Ovary (tissue), 9 donors: ENCODE measurements around the gene DSCAML1. TPM values are rescaled to one million over a fixed set of nuclear protein-coding genes. Genes with fewer than 3 reads are reported as not detected.

Experiments used
- DNase-seq, 5 donors: peaks; one replicate each; pipeline ENCODE4 v3.0.0-alpha.2; 2019 to 2020
- H3K27ac ChIP-seq, 2 donors: fragments of 200-600 bp; one replicate each; pipeline versions ENCODE4 v1.5.1 to v1.8.0; 2019 to 2022
- H3K27me3 ChIP-seq: fragments of 200-600 bp; one replicate; pipeline ENCODE4 v1.8.0; 2022
- H3K36me3 ChIP-seq: fragments of 200-600 bp; sonication (generic); one replicate; pipeline ENCODE4 v1.5.1; 2019
- H3K4me1 ChIP-seq: one replicate; pipeline ENCODE4 v1.8.1; 2013; ENCODE audit warnings: mild to moderate bottlenecking, moderate library complexity; ENCODE audit not compliant: insufficient read depth
- H3K4me3 ChIP-seq: fragments of 200-600 bp; sonication (generic); one replicate; pipeline ENCODE4 v1.5.1; 2017
- H3K9me3 ChIP-seq, 2 donors: fragments of 200-600 bp in 1 of 2; sonication (generic) in 1 of 2; one replicate each; pipeline versions ENCODE4 v1.5.1 to v1.8.1; 2013 to 2019; ENCODE audit warnings: mild to moderate bottlenecking in 1 of 2, moderate library complexity in 1 of 2
- EP300 ChIP-seq: sonication (generic); formaldehyde crosslinking; IDR thresholded peaks from one replicate; pipeline ENCODE4 v1.6.1; 2017; ENCODE audit warnings: antibody characterized with exemption
- POLR2A ChIP-seq: fragments of 450-650 bp; IDR thresholded peaks from one replicate; pipeline ENCODE4 v1.6.1; 2017; ENCODE audit warnings: antibody characterized with exemption, mild to moderate bottlenecking, moderate library complexity
- WGBS, 3 donors: extraction: QIAGEN DNeasy Blood & Tissue Kit in 1 of 3; methylation state at CpG; one replicate each; pipeline versions ENCODE4 v1.1.5 to v1.1.7; 2013 to 2017; 5-methylcytosine and 5-hydroxymethylcytosine counted together
- intact Hi-C, 4 donors: fragments of 100-400 bp; cut with DNase I; formaldehyde crosslinking; loops; one replicate each; pipeline versions ENCODE4 v1.11.0 to v1.15.1; 2022 to 2023
- polyA plus RNA-seq, 2 donors: library from polyadenylated mRNA; stranded (reverse); fragments of 200-250 nt in 1 of 2; fragments of 350-450 nt in 1 of 2; fragmentation: Illumina TruSeq in 1 of 2; extraction: RNeasy Lipid Tissue Mini Kit (QIAGEN cat#74804) in 1 of 2; gene quantifications; one replicate each; pipeline ENCODE4 v1.2.3, GENCODE V29; 2013 to 2014
- total RNA-seq, 7 donors: library from RNA; depleted of rRNA in 2 of 7; stranded (reverse); fragments of >200 nt in 2 of 7; fragmentation: NEBNext Ultra II Directional in 3 of 7; extraction: Animal tissue kit (Norgen Biotek cat#: 25700) in 3 of 7; gene quantifications; one replicate each; pipeline versions ENCODE4 v1.1.0 to v1.2.4, GENCODE V29; 2016 to 2023
- TF ChIP-seq, protein P1 (sequence below), 3 donors: fragments of 450-650 bp in 2 of 3; fragments of 200-600 bp in 1 of 3; IDR thresholded peaks; one replicate each; pipeline versions ENCODE4 v1.5.1 to v1.8.0; 2016 to 2022; ENCODE audit warnings: antibody characterized with exemption in 3 of 3, mild to moderate bottlenecking in 1 of 3
- donor health status: DM: no; HTN: no; CAD: no; lungs with moderate emphysema.
- donor health status: DM: no; HTN: no; CAD: no.
- donor health status: Bipolar disorder and iron deficiency.
- donor health status: DM: yes; HTN: yes; CAD: no.
- donor health status: DM: no; HTN: no; CAD: no.
- donor health status: DM: yes; HTN: yes; CAD: no.

The DSCAML1 gene
- total and polyA plus RNA-seq, 9 donors, result 0.77 to 16.5 (median 10.6) TPM

DNA sequence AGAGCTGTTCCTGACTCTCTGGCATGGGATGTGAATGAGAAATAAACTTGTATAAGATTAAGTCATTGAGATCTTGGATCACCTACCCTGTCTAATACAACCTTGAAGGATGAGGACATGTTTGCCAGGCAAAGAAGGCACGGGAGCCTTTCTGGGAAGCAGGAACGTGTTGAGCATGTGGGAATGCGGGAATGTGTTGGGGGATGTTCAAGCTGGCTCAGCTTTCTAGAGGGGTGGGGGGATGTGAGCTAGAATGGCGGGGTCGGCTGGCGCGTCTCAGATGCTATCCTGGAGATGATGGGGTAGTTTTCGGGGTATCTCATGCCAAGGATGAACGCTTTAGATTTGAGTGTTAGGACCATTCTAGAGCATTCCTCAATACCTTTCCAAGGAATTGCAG lies 227.1 kb downstream of the DSCAML1 start:
- no peaks in the 10 kb centered on the region for H3K36me3 ChIP-seq
- H3K4me1 ChIP-seq, result no peaks in the 10 kb centered on the region
- 93 to 94% (median 94%) methylated on average over 9 of the region's 9 CpGs for WGBS, 3 donors
- no peak overlapping the region for H3K27ac ChIP-seq
- no peaks in the 10 kb centered on the region for H3K9me3 ChIP-seq
- H3K27me3 ChIP-seq, result no peaks in the 10 kb centered on the region
- TF ChIP-seq, protein P1, sequence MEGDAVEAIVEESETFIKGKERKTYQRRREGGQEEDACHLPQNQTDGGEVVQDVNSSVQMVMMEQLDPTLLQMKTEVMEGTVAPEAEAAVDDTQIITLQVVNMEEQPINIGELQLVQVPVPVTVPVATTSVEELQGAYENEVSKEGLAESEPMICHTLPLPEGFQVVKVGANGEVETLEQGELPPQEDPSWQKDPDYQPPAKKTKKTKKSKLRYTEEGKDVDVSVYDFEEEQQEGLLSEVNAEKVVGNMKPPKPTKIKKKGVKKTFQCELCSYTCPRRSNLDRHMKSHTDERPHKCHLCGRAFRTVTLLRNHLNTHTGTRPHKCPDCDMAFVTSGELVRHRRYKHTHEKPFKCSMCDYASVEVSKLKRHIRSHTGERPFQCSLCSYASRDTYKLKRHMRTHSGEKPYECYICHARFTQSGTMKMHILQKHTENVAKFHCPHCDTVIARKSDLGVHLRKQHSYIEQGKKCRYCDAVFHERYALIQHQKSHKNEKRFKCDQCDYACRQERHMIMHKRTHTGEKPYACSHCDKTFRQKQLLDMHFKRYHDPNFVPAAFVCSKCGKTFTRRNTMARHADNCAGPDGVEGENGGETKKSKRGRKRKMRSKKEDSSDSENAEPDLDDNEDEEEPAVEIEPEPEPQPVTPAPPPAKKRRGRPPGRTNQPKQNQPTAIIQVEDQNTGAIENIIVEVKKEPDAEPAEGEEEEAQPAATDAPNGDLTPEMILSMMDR (IDR thresholded peaks at IDR 0.05), result no peak
- TF ChIP-seq POLR2A, result no peak
- no peak for TF ChIP-seq EP300
- intact Hi-C loops, result no loop called here
- no peak overlapping the region for H3K4me3 ChIP-seq
- DNase-seq, result no peak

DNA sequence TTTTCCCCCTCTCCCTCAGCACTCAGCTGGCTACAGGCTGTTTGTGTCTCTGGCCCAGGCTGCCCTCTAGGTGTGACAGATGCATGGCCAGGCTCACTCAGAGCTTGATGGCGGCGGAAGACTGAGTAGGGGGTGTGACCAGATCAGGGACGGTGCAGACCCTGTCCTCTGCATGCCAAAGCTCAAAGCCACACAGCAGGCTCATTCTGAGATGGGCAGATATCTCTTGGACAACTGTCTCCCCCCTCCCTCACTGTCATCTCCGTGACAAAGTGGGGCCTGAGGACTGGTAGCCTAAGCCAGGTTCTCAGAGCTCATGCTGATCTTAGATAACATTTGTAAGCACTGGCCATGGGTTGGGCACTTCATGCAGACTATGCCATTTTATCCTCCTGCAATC lies 231.3 kb downstream of the DSCAML1 start:
- intact Hi-C loops, result no loop called here
- Histone ChIP-seq H3K4me3 (no peak overlapping the region), H3K4me1 (no peaks in the 10 kb centered on the region), H3K27ac (no peak overlapping the region), H3K36me3 (no peaks in the 10 kb centered on the region), H3K27me3 (no peaks in the 10 kb centered on the region), H3K9me3 (no peaks in the 10 kb centered on the region)
- DNase-seq, result no peak
- 66 to 77% (median 73%) methylated on average over 4 of the region's 4 CpGs for WGBS, 3 donors
- TF ChIP-seq EP300 (no peak), POLR2A (no peak)
- TF ChIP-seq, protein P1 (IDR thresholded peaks at IDR 0.05), result no peak

DNA sequence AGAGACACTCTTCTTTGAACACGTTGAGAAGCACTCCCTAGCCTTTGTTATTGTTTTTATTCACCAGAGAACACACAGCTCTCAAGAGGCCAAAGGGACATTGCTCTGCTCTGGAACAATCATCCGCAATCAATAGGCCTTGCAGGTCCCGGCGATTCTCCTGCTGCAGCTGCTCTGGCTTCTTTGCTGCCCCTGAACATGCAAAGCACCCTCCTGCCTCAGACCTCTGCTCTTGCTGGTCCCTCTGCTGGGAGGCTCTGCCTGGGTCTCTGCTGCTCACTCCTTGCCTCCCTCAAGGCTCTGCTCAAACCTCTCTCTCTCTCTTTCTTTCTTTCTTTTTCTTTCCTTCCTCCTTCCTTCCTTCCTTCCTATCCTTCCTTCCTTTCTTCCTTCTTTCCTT lies 232.7 kb downstream of the DSCAML1 start:
- no peak for TF ChIP-seq EP300
- TF ChIP-seq POLR2A, result no peak
- TF ChIP-seq, protein P1 (IDR thresholded peaks at IDR 0.05), result no peak
- no peaks in the 10 kb centered on the region for H3K9me3 ChIP-seq
- H3K36me3 ChIP-seq, result no peaks in the 10 kb centered on the region
- H3K27me3 ChIP-seq, result no peaks in the 10 kb centered on the region
- H3K27ac ChIP-seq, result no peak overlapping the region
- 32 to 71% (median 47%) methylated on average over 4 of the region's 4 CpGs for WGBS, 3 donors
- intact Hi-C loops, result no loop called here
- no peak overlapping the region for H3K4me3 ChIP-seq
- H3K4me1 ChIP-seq, result no peaks in the 10 kb centered on the region
- no peak for DNase-seq

DNA sequence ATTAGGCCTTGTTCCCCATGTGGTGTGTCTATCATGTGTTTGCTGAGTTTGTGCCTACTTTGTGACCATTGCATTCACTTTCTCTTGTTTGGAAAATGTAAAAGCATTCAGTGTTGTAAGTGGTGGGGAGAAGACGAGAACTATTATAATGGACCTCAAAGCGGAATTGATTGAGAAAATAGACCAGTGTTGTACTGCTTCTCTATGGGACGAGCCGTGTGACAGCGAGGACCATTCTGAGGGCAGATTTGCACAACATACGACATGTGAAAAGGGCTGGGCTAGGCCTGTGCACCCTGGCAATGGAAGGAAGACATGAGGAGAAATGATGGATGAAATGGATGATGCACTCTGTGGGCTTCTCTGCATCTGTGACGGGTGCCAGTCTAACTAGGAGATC lies 233.5 kb downstream of the DSCAML1 start:
- intact Hi-C loops, result no loop called here
- Histone ChIP-seq H3K27me3 (no peaks in the 10 kb centered on the region), H3K4me3 (no peak overlapping the region), H3K9me3 (no peaks in the 10 kb centered on the region), H3K27ac (no peak overlapping the region), H3K36me3 (no peaks in the 10 kb centered on the region), H3K4me1 (no peaks in the 10 kb centered on the region)
- 97 to 98% (median 98%) methylated on average over 7 of the region's 7 CpGs for WGBS, 3 donors
- TF ChIP-seq, protein P1 (IDR thresholded peaks at IDR 0.05), result no peak
- no peak for DNase-seq

DNA sequence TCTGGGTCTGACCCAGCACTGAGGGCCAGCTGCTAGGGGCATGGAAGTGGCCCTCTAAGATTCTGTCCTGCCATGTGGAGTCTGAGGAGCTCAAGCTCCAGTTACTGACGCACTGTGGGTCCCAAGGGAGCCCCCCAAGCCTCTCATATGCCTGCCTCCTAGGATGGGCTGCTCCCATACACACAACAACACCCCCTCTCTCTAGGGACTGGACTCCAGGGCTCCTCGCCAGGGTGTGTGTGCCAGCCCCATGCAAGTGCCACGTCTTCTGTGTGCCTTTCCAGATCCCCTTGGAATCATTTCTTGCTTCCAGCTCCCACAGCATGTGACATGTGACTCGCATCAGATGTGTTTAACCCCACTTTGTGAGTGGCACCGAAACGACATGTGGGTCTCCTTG lies 234.9 kb downstream of the DSCAML1 start:
- Histone ChIP-seq H3K36me3 (no peaks in the 10 kb centered on the region), H3K4me3 (no peak overlapping the region), H3K27ac (no peak overlapping the region), H3K9me3 (no peaks in the 10 kb centered on the region), H3K27me3 (no peaks in the 10 kb centered on the region), H3K4me1 (no peaks in the 10 kb centered on the region)
- DNase-seq, result no peak
- intact Hi-C loops, result no loop called here
- TF ChIP-seq POLR2A (no peak), EP300 (no peak)
- TF ChIP-seq, protein P1 (IDR thresholded peaks at IDR 0.05), result no peak
- WGBS, 3 donors, result 63 to 72% (median 63%) methylated on average over 6 of the region's 6 CpGs
